IMR-90 (cell line): ENCODE measurements around the gene ZBTB8B. TPM values are rescaled to one million over a fixed set of nuclear protein-coding genes. Genes with fewer than 3 reads are reported as not detected.

Source experiments
- ATAC-seq: fragments of 200-7000 bp; cut with Tn5 transposase; 2 replicates; pipeline ENCODE4 v1.9.1; 2020; ENCODE audit warnings: low read depth, mild to moderate bottlenecking, moderate library complexity
- BruUV-seq: library from RNA; stranded (reverse); fragments of 400-500 nt; replicated peaks from 2 replicates; lab custom pipeline; 2021; lab: Mats Ljungman, UMichigan
- CTCF ChIA-PET: fragments of 300-600 bp; formaldehyde crosslinking; extraction: SDS; loops from one replicate; lab custom pipeline; 2021; ENCODE audit warnings: antibody characterized with exemption; lab: Yijun Ruan, JAX
- POLR2A ChIA-PET: fragments of 300-600 bp; sonication (Branson Sonifier 250); formaldehyde crosslinking; loops from one replicate; lab custom pipeline; 2022; ENCODE audit warnings: antibody characterized with exemption; ENCODE audit not compliant: unreplicated experiment; lab: Charles Lee
- DNase-seq: peaks from one replicate; pipeline ENCODE4 v3.0.0; 2013
- H2AFZ ChIP-seq: replicated peaks from 2 replicates; pipeline ENCODE3; 2013; ENCODE audit warnings: low read length, mild to moderate bottlenecking; ENCODE audit not compliant: poor library complexity
- H2AK5ac ChIP-seq: 2 replicates; pipeline ENCODE4 v1.6.1; 2013; ENCODE audit warnings: low read depth, low read length, inconsistent platforms
- H2AK9ac ChIP-seq: replicated peaks from 2 replicates; pipeline ENCODE3; 2013; ENCODE audit warnings: mild to moderate bottlenecking, low read depth, low read length, moderate library complexity; ENCODE audit not compliant: poor library complexity
- H2BK120ac ChIP-seq: 2 replicates; pipeline ENCODE4 v1.6.1; 2013; ENCODE audit warnings: low read depth, low read length, inconsistent platforms
- H2BK15ac ChIP-seq: 3 replicates; pipeline ENCODE4 v1.6.1; 2013; ENCODE audit warnings: low read depth, low read length, inconsistent platforms
- H2BK20ac ChIP-seq: 2 replicates; pipeline ENCODE4 v1.6.1; 2013; ENCODE audit warnings: low read depth, mild to moderate bottlenecking, inconsistent platforms, low read length, moderate library complexity
- H2BK5ac ChIP-seq: 2 replicates; pipeline ENCODE4 v1.6.1; 2013; ENCODE audit warnings: mild to moderate bottlenecking, low read depth, low read length, inconsistent platforms; ENCODE audit not compliant: poor library complexity, severe bottlenecking
- H3K14ac ChIP-seq: replicated peaks from 2 replicates; pipeline ENCODE4 v1.6.1; 2013; ENCODE audit warnings: low read depth, low read length, inconsistent platforms
- H3K18ac ChIP-seq: 2 replicates; pipeline ENCODE4 v1.6.1; 2013; ENCODE audit warnings: low read depth, low read length, control low read depth
- H3K23ac ChIP-seq: 2 replicates; pipeline ENCODE4 v1.6.1; 2013; ENCODE audit warnings: low read depth, low read length, inconsistent platforms
- H3K27ac ChIP-seq: 2 replicates; pipeline ENCODE4 v1.5.1; 2013; ENCODE audit warnings: mild to moderate bottlenecking, control low read depth, low read length; ENCODE audit not compliant: insufficient read depth
- H3K27me3 ChIP-seq: 2 replicates; pipeline ENCODE4 v1.6.1; 2013; ENCODE audit warnings: low read length; ENCODE audit not compliant: control insufficient read depth, insufficient read depth
- H3K36me3 ChIP-seq: 2 replicates; pipeline ENCODE4 v1.6.1; 2013; ENCODE audit warnings: low read length, mixed read lengths; ENCODE audit not compliant: control insufficient read depth, insufficient read depth
- H3K4ac ChIP-seq: 2 replicates; pipeline ENCODE4 v1.6.1; 2013; ENCODE audit warnings: low read depth, low read length, inconsistent platforms
- H3K4me1 ChIP-seq: 2 replicates; pipeline ENCODE4 v1.6.1; 2013; ENCODE audit warnings: low read length, mixed read lengths; ENCODE audit not compliant: control insufficient read depth, insufficient read depth
- H3K4me2 ChIP-seq: 2 replicates; pipeline ENCODE4 v1.6.1; 2013; ENCODE audit warnings: low read depth, mild to moderate bottlenecking, control low read depth, low read length, moderate library complexity
- H3K4me3 ChIP-seq: 2 replicates; pipeline ENCODE4 v1.5.1; 2013; ENCODE audit warnings: low read depth, mild to moderate bottlenecking, control low read depth, low read length, moderate library complexity; ENCODE audit not compliant: insufficient read depth
- H3K56ac ChIP-seq: 2 replicates; pipeline ENCODE4 v1.6.1; 2013; ENCODE audit warnings: low read length, inconsistent platforms; ENCODE audit not compliant: insufficient read depth; ENCODE audit errors: extremely low read depth
- H3K79me1 ChIP-seq, 2 experiments: 2 replicates each; pipeline ENCODE4 v1.6.1; 2013; ENCODE audit warnings: low read length in 2 of 2, inconsistent platforms in 1 of 2, low read depth in 1 of 2
- H3K9ac ChIP-seq: 2 replicates; pipeline ENCODE4 v1.6.1; 2013; ENCODE audit warnings: low read depth, low read length, control low read depth
- H3K9me1 ChIP-seq: 2 replicates; pipeline ENCODE4 v1.6.1; 2013; ENCODE audit warnings: low read length, inconsistent platforms; ENCODE audit not compliant: insufficient read depth
- H3K9me3 ChIP-seq: 2 replicates; pipeline ENCODE4 v1.6.1; 2013; ENCODE audit warnings: low read length; ENCODE audit not compliant: control insufficient read depth, insufficient read depth
- H4K20me1 ChIP-seq: 2 replicates; pipeline ENCODE4 v1.6.1; 2013; ENCODE audit warnings: low read length, inconsistent platforms; ENCODE audit not compliant: insufficient read depth
- H4K5ac ChIP-seq: 2 replicates; pipeline ENCODE4 v1.6.1; 2013; ENCODE audit warnings: mild to moderate bottlenecking, low read depth, low read length, control low read depth
- H4K8ac ChIP-seq, 2 experiments: 2 replicates each; pipeline ENCODE4 v1.6.1; 2013; ENCODE audit warnings: low read depth in 2 of 2, low read length in 2 of 2, control low read depth in 1 of 2, inconsistent platforms in 1 of 2
- H4K91ac ChIP-seq: 2 replicates; pipeline ENCODE4 v1.6.1; 2013; ENCODE audit warnings: low read depth, low read length, inconsistent platforms; ENCODE audit not compliant: insufficient read depth
- BHLHE40 ChIP-seq: fragments of 150-350 bp; IDR thresholded peaks from 2 replicates; pipeline ENCODE4 v1.6.1; 2016; ENCODE audit warnings: mild to moderate bottlenecking, low read depth, low read length
- CTCF ChIP-seq: conservative IDR thresholded peaks from 2 replicates; pipeline ENCODE4 v1.5.1; 2012; ENCODE audit warnings: mild to moderate bottlenecking, low read depth, low read length, improper control_type of control experiment
- RAD21 ChIP-seq: IDR thresholded peaks from 2 replicates; pipeline ENCODE4 v1.6.1; 2012; ENCODE audit warnings: low read length, improper control_type of control experiment
- RFX5 ChIP-seq: IDR thresholded peaks from 2 replicates; pipeline ENCODE4 v1.8.0; 2012; ENCODE audit warnings: low read depth, mild to moderate bottlenecking, low read length, moderate library complexity
- SMC3 ChIP-seq: fragments of 150-350 bp; IDR thresholded peaks from 2 replicates; pipeline ENCODE4 v1.6.1; 2016; ENCODE audit warnings: low read depth, mild to moderate bottlenecking, antibody characterized with exemption, low read length, moderate library complexity
- WGBS, 2 experiments: methylation state at CpG; one replicate each; pipeline versions ENCODE4 v1.1.5 to v1.1.7; 2013; ENCODE audit warnings: missing lambda C conversion rate in 2 of 2; ENCODE audit not compliant: insufficient read length in 1 of 2; ENCODE audit errors: extremely low coverage in 2 of 2; 5-methylcytosine and 5-hydroxymethylcytosine counted together
- dilution Hi-C: fragments of 300-500 bp; cut with HindIII; formaldehyde crosslinking; loops from one replicate; pipeline ENCODE4 v1.14.3; 2018; ENCODE audit warnings: low sequenced_read_pairs; ENCODE audit not compliant: unreplicated experiment
- in situ Hi-C: fragments of 300-500 bp; cut with MboI; formaldehyde crosslinking; loops from 3 replicates; pipeline ENCODE4 v1.14.3; 2019; ENCODE audit warnings: low sequenced_read_pairs, inconsistent platforms, mixed read lengths
- intact Hi-C: fragments of 100-400 bp; cut with micrococcal nuclease; formaldehyde crosslinking; loops from 2 replicates; pipeline ENCODE4 v1.10.0; 2022
- polyA plus RNA-seq, 3 experiments: library from polyadenylated mRNA; depleted of rRNA; stranded (reverse); fragments of >200 nt; gene quantifications; 2 replicates each; pipeline ENCODE4 v1.2.3, GENCODE V29; 2012; ENCODE audit warnings: low replicate concordance in 1 of 3
- total RNA-seq: library from RNA; depleted of rRNA; stranded (reverse); fragments of >200 nt; gene quantifications from 2 replicates; pipeline ENCODE4 v1.2.3, GENCODE V29; 2012

The ZBTB8B gene
- total and polyA plus RNA-seq, 2 of the 4 experiments (the other 2 are of a cell fraction) = not detected

GRCh38 chr1:32491386-32491785 is 26.5 kb downstream of the ZBTB8B start:
- DNase-seq (no peak), ATAC-seq (no peak)
- no peak overlapping the region for H2BK5ac ChIP-seq
- BruUV-seq = no TSS peak
- H2BK20ac ChIP-seq = no peak overlapping the region
- no peak overlapping the region for H3K4me3 ChIP-seq
- H3K18ac ChIP-seq = no peak overlapping the region
- no peak overlapping the region for H2AK9ac ChIP-seq
- ChIA-PET POLR2A (no interaction called here), CTCF (no interaction called here)
- H3K36me3 ChIP-seq = no peaks in the 10 kb centered on the region
- H4K5ac ChIP-seq = no peak overlapping the region
- H4K20me1 ChIP-seq = no peaks in the 10 kb centered on the region
- H4K8ac ChIP-seq = no peak overlapping the region
- no peak overlapping the region for H3K23ac ChIP-seq
- H3K79me1 ChIP-seq = no peaks in the 10 kb centered on the region
- no peaks in the 10 kb centered on the region for H3K9me3 ChIP-seq
- no CpG with 5 or more reads among the region's 2 CpGs for WGBS, 2 experiments
- H3K27me3 ChIP-seq = peaks cover 6% of the 10 kb centered on the region; the same call in 1 of the 2 replicates
- peaks cover 3% of the 10 kb centered on the region for H3K4me1 ChIP-seq
- no peak overlapping the region for H3K14ac ChIP-seq
- intact Hi-C loops (no loop called here), dilution Hi-C loops (no loop called here), in situ Hi-C loops (no loop called here)
- TF ChIP-seq RAD21 (no peak), BHLHE40 (no peak), SMC3 (no peak), RFX5 (no peak), CTCF (no peak)
- H3K27ac ChIP-seq = no peak overlapping the region
- H3K4me2 ChIP-seq = no peak overlapping the region
- no peaks in the 10 kb centered on the region for H3K9me1 ChIP-seq
- H4K91ac ChIP-seq = no peak overlapping the region
- no peak overlapping the region for H2BK15ac ChIP-seq
- H2BK120ac ChIP-seq = no peak overlapping the region
- no peak overlapping the region for H2AK5ac ChIP-seq
- no peak overlapping the region for H3K4ac ChIP-seq
- H3K56ac ChIP-seq = no peak overlapping the region
- no peak overlapping the region for H2AFZ ChIP-seq
- H3K9ac ChIP-seq = no peak overlapping the region
